GM10847 (cell line): Measurements from ENCODE around the gene HSPBAP1.
A peak's percentile ranks its signal among the peaks of the same experiment; 100 is the strongest.

ENCODE experiments used
- POLR2A ChIP-seq: IDR thresholded peaks from 2 replicates; pipeline ENCODE4 v1.6.1; 2011; ENCODE audit not compliant: insufficient read length; ENCODE audit errors: extremely low read depth

HSPBAP1 gene

GRCh38 chr3:122794779-122795673, 1.4 kb upstream of the HSPBAP1 start, which contains the start of gene SLC49A4:
SLC49A4 (plus strand) TSS chr3:122795069; CDS start chr3:122795193, 124 bp downstream.
- TF ChIP-seq POLR2A = peak; percentile 59

- TF ChIP-seq POLR2A = no peak
These were observed 800 bp upstream of the HSPBAP1 start for GRCh38 chr3:122794483-122794778.

- TF ChIP-seq POLR2A = no peak
These were observed 3.9 kb downstream of the HSPBAP1 start for GRCh38 chr3:122789585-122790273.

- TF ChIP-seq POLR2A = no peak
These were observed 5.8 kb downstream of the HSPBAP1 start for GRCh38 chr3:122787872-122788271.

GRCh38 chr3:122786066-122786465, 7.6 kb downstream of the HSPBAP1 start:
- no peak for TF ChIP-seq POLR2A

GRCh38 chr3:122785231-122785630, 8.4 kb downstream of the HSPBAP1 start:
- no peak for TF ChIP-seq POLR2A

GRCh38 chr3:122784436-122784835, 9.2 kb downstream of the HSPBAP1 start:
- TF ChIP-seq POLR2A = no peak

GRCh38 chr3:122782804-122783203, 10.8 kb downstream of the HSPBAP1 start:
- TF ChIP-seq POLR2A = no peak

GRCh38 chr3:122777563-122777962, 16.1 kb downstream of the HSPBAP1 start:
- no peak for TF ChIP-seq POLR2A

GRCh38 chr3:122776675-122777468, 16.8 kb downstream of the HSPBAP1 start:
- no peak for TF ChIP-seq POLR2A

GRCh38 chr3:122774564-122774963, 19.1 kb downstream of the HSPBAP1 start:
- TF ChIP-seq POLR2A = no peak

GRCh38 chr3:122773944-122774509, 19.6 kb downstream of the HSPBAP1 start:
- no peak for TF ChIP-seq POLR2A

- TF ChIP-seq POLR2A = no peak
These were observed 20.8 kb downstream of the HSPBAP1 start for GRCh38 chr3:122772827-122773226.

- TF ChIP-seq POLR2A = no peak
These were observed 23.0 kb downstream of the HSPBAP1 start for GRCh38 chr3:122770521-122771202.
